Germinal center (tissue), 1 donor: ENCODE measurements around the gene LIF.

ENCODE experiments used
- DNase-seq: peaks from one replicate; pipeline ENCODE4 v3.0.0; 2012; ENCODE audit warnings: mixed read lengths, low spot score

The LIF gene

DNA sequence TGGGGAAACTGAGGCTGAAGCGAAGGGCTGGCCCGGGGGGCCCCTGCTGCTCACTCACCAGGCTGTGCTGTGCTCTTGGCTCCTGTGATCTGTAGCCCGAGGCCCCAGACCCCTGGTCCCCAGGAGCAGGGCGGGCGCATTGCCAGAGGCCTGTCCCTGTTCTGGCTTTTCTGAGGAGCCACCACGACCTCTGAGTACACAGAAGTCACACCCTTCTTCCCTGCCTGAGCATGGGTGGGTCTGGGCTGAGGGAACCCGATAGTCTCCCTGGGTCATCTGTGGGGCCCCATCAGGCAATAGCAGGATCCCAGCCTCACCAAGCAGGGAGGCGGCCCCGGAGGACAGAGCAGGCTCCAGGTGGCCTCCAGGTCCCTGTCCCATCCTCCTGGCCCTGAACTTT, 37.6 kb upstream of the LIF start:
- DNase-seq: no peak

DNA sequence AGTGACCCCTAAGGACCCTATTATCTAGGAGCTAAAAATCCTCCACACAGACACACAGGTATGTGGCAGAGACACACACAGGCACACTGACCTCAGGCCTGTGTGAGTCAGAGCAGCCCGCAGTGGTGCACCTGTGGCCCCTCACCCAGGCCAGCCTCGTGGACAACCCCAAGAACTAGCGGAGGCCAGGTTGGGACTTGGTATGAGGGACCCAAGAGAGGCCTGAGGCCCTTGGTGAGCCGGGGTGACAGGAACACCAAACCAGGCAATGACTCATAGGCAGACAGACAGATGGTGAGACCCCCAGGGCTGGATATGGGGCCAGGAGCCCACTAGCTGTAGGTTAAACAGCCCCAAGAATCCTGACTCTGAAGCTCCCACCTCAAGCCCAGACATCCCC, 36.8 kb upstream of the LIF start:
- DNase-seq: no peak

DNA sequence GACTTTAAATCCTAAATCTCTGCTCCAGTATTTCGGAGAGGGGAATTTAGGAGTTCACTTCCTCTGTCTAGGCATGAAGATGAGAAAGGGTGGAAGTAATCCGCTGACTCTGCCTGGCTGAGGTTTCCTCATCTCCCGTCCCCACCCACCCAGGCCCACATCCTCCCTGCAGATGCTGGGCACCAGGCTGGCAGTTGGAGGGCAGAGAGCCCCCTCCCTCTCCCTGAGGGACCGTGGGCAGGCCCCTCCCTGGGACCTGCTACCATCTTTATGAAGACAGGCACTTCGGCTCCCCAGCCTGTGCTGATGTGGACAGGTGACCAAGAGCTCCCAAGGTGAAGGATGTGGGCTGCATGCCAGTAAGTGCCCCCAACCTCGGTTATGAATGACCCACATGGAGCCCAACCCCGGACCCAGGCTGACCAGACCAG, 36.1 kb upstream of the LIF start:
- DNase-seq: no peak

DNA sequence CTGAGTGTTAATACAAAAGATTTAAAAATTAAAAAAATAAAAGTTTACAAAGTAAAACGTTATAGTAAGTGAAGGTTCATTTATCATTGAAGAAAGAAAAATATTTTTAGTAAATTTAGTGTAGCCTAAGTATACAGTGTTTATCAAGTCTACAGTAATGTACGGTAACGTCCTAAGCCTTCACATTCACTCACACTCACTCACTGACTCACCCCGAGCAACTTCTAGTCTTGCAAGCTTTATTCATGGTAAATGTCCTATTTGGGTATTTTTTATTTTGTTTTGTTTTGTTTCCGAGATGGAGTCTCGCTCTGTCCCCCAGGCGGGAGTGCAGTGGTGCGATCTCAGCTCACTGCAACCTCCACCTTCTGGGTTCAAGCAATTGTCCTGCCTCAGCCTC, 33.9 kb upstream of the LIF start:
- DNase-seq: no peak

DNA sequence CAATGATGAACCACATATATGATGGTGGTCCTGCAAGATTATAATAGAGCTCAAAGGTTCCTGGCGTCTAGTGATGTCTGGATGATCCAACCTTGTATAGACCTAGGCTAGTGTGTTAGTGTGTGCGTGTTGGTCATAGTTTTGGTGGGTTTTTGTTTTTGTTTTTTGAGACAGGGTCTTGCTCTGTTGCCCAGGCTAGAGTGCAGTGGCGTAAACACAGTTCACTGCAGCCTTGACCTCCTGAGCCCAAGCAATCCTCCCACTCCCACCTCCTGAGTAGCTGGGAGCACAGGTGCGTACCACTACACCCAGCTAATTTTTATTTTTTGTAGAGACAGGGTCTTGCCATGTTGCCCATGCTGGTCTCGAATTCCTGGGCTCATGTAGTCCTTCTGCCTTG, 33.4 kb upstream of the LIF start:
- no peak for DNase-seq

DNA sequence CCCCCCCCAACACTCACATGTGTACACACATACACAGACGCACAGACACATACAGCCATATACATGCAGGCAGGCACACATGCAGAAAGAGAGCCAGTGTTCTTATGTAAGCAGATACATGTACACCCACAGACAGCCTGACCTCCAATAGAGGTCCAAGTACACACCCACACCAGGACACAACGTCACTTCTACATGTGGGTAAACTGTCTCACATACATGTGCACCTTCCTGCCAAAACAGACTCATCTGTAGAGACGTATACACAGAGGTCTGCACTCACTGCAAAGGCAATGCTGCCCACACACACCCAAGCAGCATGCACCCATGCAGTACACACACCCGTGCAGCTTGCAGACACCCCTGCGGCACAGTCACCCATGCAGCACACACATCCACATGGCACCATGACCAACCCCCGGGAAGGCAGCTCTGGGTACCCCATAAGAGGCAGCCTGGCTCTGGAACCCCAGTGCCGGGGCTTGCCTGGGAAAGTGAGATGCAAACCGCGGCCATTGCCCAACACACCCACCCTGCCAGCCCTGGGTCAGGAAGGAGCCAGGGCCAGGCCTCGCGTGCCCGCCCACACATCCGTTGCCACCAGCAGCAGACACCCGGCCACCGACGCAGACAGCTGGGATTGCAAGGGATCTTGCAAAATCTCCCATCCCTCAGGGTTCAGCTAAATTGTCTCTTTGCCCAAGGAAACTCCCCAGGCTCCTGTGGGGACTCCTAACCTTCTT, 32.7 kb upstream of the LIF start:
- DNase-seq: no peak

DNA sequence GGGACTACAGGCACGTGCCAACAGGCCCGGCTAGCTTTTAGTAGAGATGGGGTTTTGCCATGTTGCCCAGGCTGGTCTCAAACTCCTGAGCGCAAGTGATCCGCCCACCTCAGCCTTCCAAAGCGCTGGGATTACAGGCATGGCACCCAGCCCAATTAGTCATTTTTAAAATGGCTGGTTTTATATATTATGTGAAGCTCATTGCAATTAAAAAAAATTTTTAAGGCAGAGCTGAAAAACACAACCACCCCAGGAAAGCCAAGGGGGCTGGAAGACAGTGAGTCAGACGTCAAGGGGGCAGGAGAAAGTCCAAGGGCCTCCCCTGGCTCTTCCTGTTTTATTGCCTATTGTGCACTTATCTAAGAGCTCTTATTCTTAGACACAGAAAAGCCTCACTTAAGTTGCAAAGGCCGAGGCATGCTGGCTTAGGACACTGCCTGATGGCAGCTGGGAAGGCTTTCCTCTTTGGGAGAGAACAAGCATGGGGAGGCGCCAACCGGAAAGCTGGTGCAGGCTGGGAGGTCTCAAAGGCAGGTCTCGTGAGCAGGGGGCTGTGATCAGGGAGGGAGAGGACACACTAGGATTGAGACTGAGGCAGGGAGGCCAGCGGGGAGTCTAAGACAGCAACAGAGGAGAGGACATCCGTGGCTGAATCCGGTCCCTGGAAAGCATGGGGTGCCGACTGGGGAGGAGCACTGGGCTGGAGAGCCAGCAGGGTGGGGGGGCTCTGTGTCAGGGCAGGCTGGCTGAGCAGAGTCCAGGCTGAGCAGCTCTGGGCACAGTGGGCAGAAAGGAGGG, 31.2 kb upstream of the LIF start:
- DNase-seq: no peak

DNA sequence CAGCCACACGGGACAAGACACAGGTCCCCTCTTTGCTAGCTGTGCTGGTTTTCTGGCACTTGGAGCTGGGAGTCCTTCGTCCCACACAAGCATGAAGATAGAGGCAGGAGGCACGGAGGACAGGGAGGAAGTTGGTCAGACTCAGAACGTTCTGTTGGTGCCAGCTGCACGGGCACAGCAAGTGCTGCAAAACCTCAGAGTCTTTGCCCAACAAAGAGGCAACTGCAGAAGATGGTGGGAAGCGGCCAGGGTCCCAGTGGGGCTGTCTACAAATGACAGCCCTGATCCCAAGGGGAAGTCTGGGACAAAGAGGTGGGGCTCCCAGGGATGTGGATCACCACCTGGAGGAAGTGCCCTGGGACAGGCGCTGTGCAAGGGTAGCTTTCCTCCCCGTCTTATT, 29.5 kb upstream of the LIF start:
- DNase-seq: no peak

DNA sequence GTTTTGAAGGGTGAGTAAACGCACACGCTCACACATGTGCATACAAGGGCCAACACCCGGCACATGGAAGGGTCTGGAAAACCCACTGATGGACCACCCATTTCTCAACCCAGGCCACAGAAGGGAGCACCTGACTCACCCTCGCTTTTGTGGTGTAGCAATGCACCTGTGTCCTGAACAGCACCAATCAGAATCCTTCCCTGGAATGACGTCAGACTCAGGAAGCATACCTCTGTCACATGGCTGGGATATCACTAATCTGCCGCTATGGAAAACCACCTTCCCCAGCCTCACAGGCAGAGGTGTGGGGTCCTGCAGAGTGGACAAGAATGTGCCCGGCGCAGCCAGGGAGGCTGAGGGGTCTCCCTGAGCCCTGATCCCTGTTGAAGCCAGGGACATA, 29.1 kb upstream of the LIF start:
- DNase-seq: no peak

DNA sequence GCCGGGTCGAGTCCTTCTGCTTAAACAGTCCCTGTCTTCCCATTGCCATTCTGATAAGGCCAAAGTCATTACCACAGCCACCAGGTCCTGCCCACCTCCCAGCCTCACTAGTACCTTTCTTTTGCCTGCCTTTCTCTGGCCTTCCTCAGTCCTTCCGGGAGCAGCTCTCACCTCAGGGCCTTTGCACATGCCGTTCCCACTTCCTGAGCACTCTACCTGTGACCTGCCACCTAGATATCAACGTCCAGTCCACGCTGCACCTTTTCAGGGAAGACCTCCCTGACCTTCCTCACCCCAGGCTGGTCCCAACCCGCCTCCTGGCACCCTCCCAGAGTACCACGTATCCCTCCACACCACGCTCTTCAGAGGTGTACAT, 27.9 kb upstream of the LIF start:
- no peak for DNase-seq

DNA sequence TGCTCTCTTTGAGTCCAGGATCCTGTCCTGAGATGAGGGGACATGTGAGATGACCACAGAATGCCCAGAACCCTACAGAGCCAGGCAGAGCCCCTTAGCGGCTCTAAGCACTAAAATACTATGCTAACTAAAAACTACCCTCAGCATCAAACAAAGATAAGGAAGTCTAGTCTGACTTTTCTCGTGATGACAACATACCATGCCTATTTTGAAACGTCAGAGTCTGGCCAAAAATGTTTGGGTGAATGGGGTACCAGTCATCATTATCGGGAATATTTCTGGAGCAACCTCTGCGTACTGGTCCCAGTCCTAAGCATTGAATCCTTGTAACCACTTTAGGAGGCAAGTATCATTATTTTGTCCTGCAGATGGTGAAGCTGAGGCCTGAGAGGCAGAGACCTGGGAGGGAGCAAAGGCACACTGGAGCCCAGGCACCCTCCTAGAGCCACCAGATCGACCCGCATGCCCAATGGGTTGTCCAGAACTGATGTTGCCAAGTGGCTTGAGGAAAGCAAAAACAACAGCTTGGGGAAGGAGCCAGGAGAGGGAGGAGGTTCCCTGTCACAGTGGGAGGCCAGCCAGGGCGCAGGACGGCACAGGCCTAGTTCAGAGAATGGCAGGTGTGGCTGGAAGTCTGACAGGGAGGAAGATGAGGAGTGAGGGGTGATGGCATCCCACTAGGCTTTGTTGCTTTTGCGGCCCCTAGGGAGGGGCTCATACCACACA, 27.3 kb upstream of the LIF start:
- no peak for DNase-seq

DNA sequence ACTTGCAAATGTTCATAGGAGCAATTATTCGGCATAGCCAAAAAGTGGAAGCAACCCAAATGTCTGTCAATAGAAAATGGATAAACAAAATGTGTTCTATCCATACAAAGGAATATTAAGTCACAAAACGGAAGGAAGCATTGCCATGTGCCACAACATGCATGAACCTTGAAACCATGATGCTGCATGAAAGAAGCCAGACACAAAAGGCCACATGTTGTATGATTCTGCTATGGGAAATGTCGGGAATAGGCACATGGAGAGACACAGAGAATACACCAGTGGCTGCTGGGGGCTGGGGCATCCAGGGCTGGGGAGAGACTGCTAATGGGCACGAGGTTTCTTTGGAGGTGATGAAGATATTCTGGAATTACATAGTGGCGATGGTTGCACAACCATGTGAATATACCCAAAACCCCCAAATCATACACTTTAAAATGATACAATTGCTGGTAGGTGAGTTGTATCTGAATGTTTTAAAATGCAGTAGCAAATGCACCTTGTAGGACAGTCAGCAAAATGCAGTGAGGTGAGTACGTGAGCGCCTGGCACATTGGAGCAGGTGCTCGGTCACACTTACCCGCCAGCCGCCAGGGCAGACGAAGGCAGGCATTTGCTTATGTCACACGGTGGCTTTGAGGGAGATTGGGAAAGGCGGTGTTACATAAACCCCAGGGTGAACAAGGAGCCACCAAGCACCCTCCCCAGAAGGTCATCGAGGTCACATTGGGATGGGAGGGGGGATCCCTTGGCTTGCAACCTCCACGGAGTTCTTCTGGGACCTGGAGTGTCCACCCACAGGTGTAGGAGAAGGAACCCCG, 26.4 kb upstream of the LIF start:
- DNase-seq: no peak

DNA sequence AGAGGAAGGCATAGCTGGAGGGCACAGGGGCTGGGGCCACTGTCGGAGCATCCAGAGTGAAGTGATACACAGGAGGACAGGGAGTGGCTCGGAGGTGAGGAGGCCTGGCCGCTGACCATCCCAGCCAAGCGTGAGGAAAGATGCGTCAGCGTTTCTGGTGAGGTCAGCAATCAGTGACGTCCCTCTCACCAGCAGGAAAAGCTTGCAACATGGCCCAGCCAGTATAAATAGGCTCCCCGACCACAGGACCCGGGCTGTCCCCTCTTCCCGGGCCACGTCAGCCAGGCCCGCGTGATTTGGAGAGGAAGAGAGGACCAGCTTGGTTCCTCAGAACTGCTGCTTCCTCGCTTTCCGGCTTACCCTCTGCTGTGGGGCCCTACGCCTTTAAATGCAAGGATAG, 24.3 kb upstream of the LIF start:
- no peak for DNase-seq

DNA sequence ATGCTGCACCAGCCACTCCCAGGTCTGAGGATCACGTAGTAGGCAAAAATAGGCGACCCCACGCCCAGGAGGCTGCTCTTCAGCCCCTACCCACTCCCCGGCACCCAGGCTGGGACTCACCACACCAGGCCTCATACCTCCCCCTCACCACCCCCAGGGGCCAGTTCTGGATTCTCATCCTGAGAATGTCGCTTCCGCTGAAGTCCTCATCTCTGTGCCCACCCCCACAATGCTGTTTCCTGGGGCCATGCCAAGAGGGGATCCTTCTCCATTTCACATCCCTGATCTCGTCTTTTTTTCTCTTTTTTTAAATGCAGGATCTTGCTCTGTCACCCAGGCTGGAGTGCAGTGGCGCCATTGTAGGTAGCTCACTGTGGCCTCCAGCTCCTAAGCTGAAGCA, 21.8 kb upstream of the LIF start:
- DNase-seq: no peak

DNA sequence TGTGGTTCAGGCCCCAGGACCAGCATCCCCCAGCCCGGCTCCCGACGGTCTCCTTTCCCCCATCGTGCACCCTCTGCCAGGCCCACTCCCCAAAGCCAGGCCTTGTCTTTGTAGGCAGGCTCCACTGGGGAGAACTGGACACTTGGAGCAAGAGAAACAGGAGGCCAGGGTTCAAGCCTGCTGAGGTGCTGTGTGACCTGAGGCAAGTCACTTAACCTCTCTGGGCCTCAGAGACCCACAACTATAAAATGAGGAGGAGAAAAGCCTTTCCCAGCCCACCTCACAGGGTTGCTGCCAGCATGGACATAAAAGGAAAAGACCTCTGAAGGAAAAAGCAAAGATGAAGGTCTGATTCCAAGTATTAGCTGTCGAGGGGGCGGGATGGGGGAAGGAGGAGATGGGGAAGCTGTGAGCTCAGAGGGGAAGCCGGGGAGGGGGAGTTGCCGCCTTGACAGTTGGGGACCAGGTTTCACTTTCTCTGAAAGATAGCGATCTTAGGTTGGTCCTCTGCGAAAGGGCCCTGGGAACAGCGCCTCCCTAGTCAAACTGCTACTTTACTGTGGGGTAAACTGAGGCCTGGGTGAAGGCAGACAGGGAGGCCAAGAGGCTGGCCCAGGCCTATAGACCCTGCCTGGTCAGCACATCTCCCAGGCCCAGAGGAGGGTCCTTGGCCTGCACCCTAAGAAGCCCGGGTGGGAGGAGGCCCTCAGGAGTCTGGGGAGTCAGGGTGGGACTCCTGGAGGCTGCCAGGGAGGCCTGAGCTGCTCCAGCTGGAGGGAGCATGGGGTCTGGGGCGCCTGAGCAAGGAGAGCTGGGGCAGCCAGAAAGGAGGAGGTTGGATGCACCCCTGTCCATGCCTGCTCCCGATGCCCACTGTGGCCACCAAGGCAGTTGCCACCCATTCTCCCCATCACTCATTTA, 21.1 kb upstream of the LIF start:
- no peak for DNase-seq

DNA sequence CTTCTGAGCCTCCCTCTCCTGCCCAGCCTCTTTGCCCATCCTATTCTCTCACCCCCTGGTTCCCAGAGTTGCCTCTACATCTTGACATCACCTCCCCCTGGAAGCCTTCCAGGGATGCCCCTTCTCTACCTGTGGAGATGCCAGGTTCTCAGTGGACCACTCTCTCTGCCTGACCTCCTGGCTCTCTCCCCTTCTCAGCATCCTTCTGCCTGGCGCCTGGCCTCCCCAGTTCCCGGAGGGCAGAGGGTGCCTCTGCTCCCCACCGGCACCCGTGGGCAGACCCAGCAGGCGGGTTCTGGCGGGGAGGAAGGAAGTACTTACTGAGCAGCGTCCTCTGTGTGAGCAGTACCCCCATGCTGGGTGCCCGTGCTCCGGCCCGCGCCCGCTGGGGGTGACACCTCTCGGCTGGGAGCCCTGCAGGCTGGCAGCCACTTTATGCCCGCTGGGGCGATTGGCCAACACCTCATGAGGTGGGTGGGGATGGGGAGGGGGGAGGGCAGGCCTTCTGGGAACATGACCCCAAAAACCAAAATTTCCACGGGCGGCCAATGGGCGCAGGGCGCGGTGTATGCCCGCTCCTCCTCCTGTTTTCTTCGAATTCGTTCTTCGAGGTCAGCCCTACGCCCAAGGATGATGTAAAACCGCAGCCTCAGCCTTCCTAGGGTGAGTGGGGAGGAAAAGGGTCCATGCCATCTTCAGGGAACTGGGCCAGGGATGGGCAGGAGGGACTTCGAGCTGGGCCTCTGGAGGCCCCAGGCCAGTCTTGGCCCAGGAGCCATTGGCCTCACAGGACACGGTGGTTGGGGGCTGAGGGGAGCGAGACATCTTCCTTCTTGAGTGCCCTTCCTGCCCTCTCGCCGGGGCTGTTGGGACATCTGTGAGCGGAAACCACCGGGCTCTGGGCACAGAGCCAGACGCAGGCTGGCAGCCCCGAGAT, 20.2 kb upstream of the LIF start, which contains the start of gene OSM:
Gene OSM (minus strand): TSS at position 407 of the 937 bp plus-strand sequence. CDS start 52 bp downstream, at position 355.
- DNase-seq: peak; percentile 57

DNA sequence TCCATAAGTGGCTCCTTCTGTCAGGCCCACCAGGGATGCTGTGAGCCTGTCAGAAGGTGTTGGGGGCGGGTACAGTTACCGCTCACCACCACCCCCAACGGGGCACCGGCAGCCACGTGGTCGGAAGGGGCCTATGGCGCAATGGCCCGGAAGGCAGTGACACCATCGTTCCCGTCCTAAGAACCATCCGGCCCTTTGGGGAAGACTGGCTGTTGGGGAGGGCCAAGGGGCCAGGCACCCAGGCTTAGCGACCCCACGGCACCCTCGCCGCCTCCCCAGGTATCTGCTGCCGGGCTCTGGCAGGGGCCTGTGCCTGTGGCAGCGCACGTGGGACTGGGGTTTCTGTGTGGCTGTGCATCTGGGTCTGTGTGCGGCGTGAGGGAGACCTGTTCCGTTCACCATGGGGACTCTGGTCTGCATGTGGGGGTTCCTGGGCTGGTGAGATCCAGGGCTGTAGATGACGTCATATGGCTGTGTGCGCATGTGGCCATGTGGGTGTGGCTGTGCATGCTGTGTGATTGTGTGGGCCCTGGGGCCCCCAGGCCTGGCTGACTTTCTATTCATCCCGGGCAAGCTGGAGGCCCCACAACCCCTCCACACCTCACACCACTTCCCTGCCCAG, 19.4 kb upstream of the LIF start:
- peak; percentile 86 for DNase-seq

DNA sequence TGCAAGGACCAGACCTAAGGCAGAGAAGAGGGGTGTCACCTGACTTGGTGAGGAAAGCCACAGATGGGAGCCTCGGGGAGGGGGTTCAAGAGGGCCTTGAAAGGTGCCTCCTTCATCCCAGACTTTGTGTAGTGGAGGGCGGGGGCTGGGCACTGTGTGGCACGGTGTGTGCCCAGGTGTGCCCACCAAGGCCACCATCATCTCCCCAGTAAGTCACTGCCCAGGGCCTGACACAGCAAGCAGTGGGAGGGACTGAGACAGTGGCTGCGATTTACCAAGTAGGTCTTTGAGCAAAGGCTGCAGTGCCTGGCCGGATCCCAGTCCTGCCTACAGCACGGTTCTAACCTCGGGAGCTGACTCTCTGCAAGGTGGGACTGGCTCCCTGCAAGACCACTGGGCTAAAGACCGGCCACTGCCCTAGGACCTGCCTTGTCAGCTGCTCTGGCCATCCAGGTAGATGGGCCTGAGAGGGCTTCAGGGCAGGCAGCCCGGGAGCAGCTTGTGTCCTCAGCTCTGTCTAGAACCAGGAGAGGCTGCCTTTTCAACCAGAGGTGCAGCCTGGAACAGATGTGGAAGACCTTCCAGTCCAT, 18.7 kb upstream of the LIF start:
- no peak for DNase-seq

DNA sequence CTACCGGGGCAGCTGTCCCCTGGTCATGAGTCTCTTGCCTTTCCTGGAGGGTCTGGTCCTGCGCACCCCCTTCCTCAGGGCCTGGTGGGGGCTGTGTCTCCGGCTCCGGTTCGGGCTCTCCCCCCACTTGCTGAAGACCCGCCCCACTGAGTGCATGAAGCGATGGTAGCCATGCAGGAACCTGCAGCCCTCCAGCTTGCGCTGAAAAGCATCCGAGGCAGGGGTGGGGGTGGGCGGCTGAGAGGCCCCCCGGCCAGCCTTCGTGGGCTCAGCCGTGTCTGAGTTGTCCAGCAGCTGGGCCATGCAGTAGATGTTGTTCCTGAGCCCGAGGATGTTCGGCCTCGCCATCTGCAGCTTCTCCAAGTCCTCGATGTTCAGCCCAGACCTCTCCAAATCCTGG, 17.3 kb upstream of the LIF start:
- no peak for DNase-seq
